ENCODE results near the gene IL1RN.

Gene IL1RN

GRCh38 chr2:113157118-113157896 is 29.9 kb downstream of the IL1RN start:
- no peak for DNase-seq

DNA sequence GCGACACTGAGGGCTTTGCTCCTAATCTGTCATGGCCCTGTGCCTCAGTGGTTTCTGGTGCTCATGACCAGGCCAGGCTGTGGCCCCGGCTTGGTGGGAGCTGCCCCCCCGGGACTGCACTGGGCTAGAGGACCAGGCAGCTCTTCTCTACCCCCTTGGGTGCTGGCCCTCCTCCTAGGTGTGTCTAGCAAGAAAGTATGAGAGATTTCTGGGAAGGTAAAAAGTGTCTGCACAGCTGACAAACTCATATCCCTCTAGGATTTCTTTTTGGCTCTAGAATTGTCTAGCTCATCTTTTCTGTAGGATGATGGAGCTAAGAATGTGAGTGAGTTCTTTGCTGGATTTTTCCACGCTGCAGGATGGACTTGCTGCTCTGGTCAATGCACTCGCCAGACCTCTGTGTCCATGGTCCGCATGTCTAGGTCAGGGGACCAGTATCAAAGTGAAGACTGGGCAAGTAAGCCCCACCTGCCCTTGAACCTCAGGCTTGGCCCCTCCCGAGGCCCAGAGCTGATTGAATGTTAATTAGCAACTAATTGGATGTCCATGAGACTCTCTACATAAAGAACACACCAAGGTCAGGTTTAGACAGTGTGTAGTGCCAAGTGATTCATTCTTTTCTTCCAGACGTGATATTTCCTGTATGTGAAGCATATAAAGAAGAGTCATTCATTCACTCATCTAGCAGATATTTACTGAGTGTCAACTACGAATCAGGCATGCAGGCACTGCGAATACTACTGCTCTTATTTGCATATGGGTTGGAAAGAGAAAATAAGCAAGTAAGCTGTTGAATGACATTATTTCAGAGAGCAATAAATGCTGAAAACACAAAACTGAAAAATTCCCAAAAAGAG is 30.7 kb downstream of the IL1RN start:
- no peak for DNase-seq

- no peak for DNase-seq
These were observed 31.6 kb downstream of the IL1RN start for GRCh38 chr2:113158884-113159553.

GRCh38 chr2:113160248-113160647 is 32.9 kb downstream of the IL1RN start:
- DNase-seq: no peak

DNA sequence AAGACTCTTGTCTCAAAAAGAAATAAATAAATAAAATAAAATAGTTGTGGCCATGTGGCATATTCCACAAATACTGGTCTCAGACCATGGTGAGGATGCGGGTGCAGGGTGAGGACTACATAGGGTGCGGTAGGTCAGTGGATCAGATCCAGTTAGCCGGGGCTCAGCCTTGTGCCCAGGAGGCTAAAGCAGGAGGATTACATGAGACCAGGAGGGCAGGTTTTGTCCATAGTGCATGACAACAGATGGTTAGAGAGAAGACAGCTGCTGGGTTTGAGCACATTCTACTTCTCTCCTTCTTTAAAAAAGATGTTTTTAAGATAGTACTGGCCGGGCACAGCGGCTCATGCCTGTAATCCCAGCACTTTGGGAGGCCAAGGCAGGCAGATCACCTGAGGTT is 33.6 kb downstream of the IL1RN start:
- no peak for DNase-seq

DNA sequence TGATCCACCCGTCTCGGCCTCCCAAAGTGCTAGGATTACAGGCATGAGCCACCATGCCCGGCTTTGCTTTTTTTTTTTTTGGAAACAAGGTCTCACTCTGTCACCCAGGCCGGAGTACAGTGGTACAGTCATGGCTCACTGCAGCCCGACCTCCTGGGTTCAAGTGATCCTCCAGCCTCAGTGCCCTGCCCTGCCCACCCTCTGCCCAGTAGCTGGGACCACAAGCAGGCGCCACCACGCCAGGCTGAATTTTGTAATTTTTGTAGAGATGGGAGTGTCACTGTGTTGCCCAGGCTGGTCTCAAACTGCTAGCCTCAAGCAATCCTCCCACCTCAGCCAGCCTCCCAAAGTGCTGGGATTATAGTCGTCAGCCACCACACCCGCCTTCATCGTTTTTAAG is 34.8 kb downstream of the IL1RN start:
- DNase-seq: no peak

DNA sequence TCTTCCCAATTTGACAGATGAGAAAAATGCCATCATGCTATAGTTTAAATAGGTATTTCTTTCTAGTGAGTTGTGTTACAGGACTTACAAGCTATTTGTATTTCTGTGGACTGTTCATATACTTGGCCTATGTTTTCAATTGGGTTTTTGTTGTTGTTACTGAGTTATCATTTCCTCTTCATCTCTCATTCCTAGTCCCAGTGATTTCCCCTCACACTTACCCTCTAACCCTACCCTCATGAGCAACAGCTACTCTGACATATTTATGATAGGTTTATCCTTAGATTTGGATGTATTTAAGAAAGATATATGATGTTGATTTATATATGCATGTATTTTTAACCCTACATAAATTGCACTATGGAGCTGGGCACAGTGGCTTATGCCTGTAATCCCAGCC is 35.5 kb downstream of the IL1RN start:
- no peak for DNase-seq

- peak; percentile 36 for DNase-seq
These were observed 37.0 kb downstream of the IL1RN start for GRCh38 chr2:113164215-113164929.

DNA sequence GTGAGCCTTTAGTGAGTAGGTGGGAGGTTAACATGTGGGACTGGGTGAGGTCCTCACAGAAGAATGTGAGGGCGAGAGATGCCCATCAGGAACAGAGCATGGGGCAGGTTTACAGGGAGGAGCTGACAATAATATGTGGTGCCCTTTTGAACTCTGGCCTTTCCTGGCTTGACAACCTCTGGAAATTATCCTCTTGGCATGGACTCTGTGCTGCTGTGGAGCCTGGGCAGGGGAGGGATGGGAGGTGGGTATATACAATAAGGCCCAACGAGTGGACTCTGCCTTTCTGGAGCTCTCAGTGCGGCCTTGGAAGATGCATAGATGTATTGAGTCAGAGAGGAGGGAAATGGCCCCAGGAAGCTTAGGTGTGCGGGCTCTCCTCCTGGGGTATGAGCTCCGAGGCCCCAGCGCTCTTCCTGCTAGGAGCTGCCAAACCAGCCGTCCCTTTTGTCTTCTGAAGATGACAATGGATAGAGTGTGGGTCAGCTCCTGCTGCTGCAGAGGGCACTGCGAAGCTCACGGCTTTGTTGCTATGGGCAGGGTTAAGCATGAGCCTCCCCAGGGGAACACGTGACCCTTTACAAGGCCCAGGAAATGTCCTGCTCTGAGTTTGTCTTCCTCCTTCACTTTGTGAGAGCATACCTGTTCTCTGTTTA is 37.7 kb downstream of the IL1RN start:
- DNase-seq: no peak

DNA sequence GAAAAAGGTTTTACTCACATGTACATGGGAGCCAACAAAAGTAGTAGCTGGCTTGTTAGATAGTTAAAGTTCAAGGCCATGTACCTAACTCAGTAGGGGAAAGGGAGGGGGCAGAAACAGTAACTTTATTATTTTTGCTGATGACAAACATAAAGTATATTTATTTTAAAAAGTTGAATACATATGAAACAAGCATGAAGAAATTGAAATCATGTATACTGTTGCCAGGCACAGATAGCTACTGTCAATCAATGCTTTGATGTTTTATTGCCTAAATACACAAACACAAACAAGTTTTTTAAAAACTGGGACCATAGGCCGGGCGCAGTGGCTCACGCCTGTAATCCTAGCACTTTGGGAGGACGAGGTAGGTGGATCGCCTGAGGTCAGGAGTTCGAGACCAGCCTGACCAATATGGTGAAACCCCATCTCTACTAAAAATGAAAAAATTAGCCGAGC is 38.8 kb downstream of the IL1RN start:
- DNase-seq: no peak

GRCh38 chr2:113167115-113167932 is 39.9 kb downstream of the IL1RN start:
- no peak for DNase-seq

DNA sequence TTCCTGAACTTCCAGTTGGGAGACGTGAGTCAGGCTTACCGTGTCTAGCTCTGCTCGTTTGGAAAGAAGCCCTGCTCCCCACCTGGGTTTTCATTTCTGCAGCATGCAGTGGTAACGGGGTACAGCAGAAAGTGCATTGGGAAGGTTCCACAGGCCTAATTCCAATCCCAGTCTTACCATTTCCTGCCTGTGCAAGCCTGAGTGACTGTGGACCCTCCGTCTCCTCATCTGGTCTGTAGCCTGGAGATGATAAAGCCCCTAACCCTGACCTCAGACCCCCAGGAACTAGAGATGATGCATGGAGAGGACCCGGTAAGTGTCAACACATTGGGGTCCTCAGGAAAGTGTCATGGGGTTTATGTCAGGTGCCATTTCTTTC is 40.6 kb downstream of the IL1RN start:
- no peak for DNase-seq

- no peak for DNase-seq
These were observed 41.7 kb downstream of the IL1RN start for GRCh38 chr2:113169002-113169530.

- no peak for DNase-seq
These were observed 42.2 kb downstream of the IL1RN start for GRCh38 chr2:113169586-113169985.

- no peak for DNase-seq
These were observed 44.1 kb downstream of the IL1RN start for GRCh38 chr2:113171334-113172075.

GRCh38 chr2:113172721-113173541 is 45.5 kb downstream of the IL1RN start:
- no peak for DNase-seq

GRCh38 chr2:113173542-113174375 is 46.4 kb downstream of the IL1RN start, which contains the start of gene PSD4:
PSD4 (plus strand) TSS chr2:113173971; CDS start chr2:113182457, 8,486 bp downstream.
- DNase-seq: no peak

DNA sequence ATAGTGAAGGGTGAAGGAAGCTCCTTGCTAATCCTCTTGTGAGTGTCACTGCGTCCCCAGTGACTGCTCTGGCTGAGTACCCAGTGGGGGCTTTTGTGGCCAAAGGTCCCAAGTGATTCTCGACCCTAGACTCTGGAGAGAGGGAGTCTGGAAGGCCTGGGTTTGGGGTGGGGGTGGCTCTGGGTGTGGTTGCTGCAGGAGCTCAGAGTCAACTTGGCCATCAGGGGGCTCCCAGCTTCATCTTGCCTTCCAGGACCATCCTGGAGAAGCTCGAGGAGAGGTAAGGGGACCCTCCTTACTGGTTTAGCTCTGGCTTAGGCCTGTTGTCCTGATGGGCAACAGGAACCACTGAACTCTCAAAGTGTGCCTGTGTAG is 47.0 kb downstream of the IL1RN start:
- DNase-seq: no peak
